H1 (cell line): ENCODE data around the gene EYA4. TPM values are rescaled to one million over a fixed set of nuclear protein-coding genes. Genes with fewer than 3 reads are reported as not detected.

ENCODE experiments used
- CTBP2 ChIP-seq: IDR thresholded peaks from 2 replicates; pipeline ENCODE4 v1.7.0; 2011; ENCODE audit warnings: borderline replicate concordance, mild to moderate bottlenecking, moderate library complexity, mixed read lengths, low read length; ENCODE audit not compliant: insufficient read depth, insufficient read length
- KDM1A ChIP-seq: fragments of 200-600, 300-600 bp; sonication (generic); IDR thresholded peaks from 2 replicates; pipeline ENCODE4 v1.7.1; 2016; ENCODE audit warnings: mild to moderate bottlenecking, low read length, borderline replicate concordance
- NANOG ChIP-seq: IDR thresholded peaks from 2 replicates; pipeline ENCODE4 v1.6.1; 2011; ENCODE audit warnings: low read length, low read depth, mild to moderate bottlenecking, inconsistent platforms; ENCODE audit not compliant: insufficient read depth, poor library complexity, severe bottlenecking
- SAP30 ChIP-seq: fragments of 300-600 bp; sonication (generic); IDR thresholded peaks from 2 replicates; pipeline ENCODE4 v1.7.1; 2012; ENCODE audit warnings: low read length, moderate library complexity, mild to moderate bottlenecking, inconsistent platforms; ENCODE audit not compliant: insufficient read depth, insufficient replicate concordance
- polyA plus RNA-seq, 7 experiments: library from polyadenylated mRNA; depleted of rRNA in 3 of 7; stranded (reverse) in 5 of 7; unstranded in 2 of 7; fragments of >200 nt in 5 of 7; fragments of 200-250 nt in 2 of 7; gene quantifications; 1 replicate in 5 of 7; 2 replicates in 1 of 7; 4 replicates in 1 of 7; pipeline versions ENCODE4 v1.2.1 to v1.2.3, GENCODE V29; 2011 to 2013; ENCODE audit warnings: missing spikeins in 2 of 7, mixed read lengths in 2 of 7
- total RNA-seq: library from RNA; stranded (reverse); fragmentation: NEBNext Ultra II Directional; extraction: Animal tissue kit (Norgen Biotek cat#: 25700); gene quantifications from 2 replicates; pipeline ENCODE4 v1.2.1, GENCODE V29; 2021

EYA4 gene
- total and polyA plus RNA-seq, 2 of the 8 experiments (the other 6 are each of a cell fraction or from before 2014, with no cell fraction given), result 0.06 to 0.17 TPM

GRCh38 chr6:133447924-133448323 is 206.8 kb downstream of the EYA4 start (continued):
- no peak for TF ChIP-seq CTBP2
- TF ChIP-seq KDM1A, result no peak
- TF ChIP-seq NANOG, result no peak
- no peak for TF ChIP-seq SAP30
